HG02973 (cell line): ENCODE measurements around the gene DCUN1D2.
"Not testable (repeated sequence)": the region's sequence is repeated elsewhere in the genome, so short reads cannot be mapped to it uniquely, and the experiment has no call there.

Experiments
- ATAC-seq: cut with Tn5 transposase; IDR thresholded peaks from one replicate; pipeline ENCODE4 v1.9.1; 2021; ENCODE audit warnings: moderate library complexity; ENCODE audit not compliant: unreplicated experiment

DCUN1D2 gene

GRCh38 chr13:113490496-113491417 lies at the start of gene DCUN1D2:
Gene DCUN1D2 (minus strand): TSS chr13:113490711. CDS start chr13:113490669, 42 bp downstream.
- peak; percentile 69 for ATAC-seq

- ATAC-seq = no peak
Observed at GRCh38 chr13:113539822-113540221, 49.3 kb upstream of the DCUN1D2 start.

GRCh38 chr13:113539176-113539575 lies 48.7 kb upstream of the DCUN1D2 start:
- ATAC-seq = no peak

DNA sequence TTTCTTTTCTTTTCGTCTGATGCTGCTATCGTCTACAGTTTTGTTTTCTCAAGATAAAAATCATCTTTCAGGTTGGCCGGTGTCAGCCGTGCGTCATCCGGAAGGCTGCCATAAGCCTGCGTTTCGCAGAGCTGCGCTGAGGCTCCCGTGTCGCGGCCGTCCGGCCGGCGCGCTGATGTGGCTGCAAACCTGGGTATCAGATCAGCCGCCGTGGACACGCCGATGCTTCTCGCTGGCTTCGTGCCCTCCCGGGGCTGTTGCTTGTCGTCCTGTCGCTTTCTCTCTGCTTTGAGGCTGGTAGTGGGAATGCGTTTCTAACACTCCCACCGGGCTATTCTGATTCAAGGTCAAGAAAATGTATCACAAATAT lies 48.2 kb upstream of the DCUN1D2 start:
- ATAC-seq = no peak

DNA sequence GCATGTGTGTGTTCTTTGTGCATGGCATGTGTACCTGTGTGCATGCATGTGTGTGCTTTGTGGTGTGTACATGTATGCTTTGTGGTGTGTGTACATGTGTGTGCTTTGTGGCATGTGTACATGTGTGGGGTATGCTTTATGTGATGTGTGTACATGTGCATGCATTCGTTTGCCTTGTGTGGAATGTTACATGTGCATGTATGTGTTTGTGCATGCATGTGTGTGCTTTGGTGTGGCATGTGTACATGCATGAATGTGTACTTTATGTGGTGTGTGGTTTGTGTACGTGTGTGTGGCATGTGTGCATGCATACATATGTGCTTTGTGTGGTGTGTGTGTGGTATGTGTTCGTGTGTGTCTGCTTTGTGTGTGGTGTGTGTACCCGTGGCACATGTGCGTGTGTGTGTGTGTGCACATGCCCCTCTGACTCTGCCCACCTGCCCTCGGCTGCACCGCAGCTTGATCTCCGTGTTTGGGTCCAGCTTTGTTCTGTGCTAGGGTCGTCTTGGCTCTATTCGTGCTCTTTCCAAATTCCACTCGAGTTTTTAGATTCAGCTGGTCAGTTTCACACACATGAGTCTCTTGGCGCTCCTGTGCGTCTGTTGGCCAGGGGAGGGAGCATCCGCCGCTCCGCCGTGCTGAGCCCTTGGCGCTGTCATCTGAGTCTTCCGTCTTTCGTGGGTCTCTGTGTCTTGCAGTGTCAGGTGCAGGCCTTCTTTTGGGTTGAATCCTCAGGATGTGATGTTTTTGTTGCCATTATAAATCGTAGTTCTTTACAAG lies 47.6 kb upstream of the DCUN1D2 start:
- ATAC-seq = no peak

DNA sequence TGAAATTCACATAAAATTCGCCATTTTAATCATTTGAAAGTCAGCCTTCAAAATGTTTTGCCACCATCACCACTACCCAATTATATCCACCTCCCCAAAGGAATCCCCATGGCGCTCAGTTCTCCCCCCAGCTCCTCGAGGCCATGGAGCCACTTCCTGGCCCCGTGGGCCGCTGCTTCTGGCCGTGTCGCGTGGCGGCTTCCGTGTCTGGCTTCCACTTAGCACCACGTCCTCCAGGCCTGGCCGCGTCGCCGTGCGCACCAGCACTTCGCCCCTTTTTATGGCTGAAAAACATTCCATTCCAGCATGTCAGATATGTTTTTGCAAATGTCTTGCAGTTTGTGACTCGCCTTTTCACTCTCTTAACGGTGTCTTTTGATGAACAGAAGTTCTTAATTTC lies 46.7 kb upstream of the DCUN1D2 start:
- ATAC-seq = no peak

DNA sequence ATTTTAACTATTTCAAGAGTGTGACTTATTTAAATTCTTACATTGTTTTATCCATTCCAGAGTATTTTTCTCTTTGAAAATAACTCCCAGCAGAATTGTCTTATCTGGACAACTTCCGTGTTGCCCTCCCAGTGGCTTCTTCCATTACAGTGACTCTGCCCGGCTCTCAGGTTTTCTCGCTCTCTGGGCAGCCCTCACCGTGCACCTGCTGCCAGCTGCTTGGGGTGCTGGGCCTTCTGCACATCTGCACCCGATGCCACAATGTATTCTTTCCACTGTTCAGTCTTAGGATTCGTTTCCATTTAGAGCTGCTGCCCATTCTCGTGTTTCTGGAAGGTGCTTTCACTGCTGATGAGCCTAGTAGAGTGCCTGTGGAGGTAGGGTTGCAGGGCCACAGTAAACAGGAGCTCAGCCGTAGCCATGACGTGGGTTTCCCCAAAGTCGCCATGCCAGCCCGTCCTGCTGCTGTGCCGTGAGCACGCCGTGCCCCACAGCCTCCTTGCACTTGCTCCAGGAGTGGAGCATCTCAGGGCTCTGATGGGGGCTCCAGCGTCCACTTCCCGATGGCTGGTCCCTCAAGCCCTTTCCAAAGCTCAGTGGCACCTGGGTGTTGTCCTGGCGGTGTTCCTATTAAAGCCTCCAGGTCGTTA lies 46.1 kb upstream of the DCUN1D2 start:
- ATAC-seq = no peak

DNA sequence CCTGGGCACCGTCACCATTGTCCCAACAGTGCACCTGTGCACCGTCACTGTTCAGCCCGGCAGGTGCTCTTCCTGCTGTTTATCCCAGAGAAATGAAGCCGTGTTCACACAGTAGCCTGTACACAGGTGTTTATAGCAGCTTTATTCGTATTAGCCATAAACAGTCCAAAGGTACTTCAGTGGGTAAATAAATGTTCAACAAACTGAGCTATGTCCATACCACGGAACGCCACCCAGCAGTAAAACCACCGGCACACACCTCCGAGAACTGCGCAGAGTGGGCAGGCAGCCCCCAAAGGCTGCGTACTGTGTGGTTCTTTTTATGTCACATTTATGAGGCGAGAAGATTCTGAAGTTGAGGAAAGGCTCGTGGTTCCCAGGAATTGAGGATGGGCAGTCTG lies 44.9 kb upstream of the DCUN1D2 start:
- no peak for ATAC-seq

DNA sequence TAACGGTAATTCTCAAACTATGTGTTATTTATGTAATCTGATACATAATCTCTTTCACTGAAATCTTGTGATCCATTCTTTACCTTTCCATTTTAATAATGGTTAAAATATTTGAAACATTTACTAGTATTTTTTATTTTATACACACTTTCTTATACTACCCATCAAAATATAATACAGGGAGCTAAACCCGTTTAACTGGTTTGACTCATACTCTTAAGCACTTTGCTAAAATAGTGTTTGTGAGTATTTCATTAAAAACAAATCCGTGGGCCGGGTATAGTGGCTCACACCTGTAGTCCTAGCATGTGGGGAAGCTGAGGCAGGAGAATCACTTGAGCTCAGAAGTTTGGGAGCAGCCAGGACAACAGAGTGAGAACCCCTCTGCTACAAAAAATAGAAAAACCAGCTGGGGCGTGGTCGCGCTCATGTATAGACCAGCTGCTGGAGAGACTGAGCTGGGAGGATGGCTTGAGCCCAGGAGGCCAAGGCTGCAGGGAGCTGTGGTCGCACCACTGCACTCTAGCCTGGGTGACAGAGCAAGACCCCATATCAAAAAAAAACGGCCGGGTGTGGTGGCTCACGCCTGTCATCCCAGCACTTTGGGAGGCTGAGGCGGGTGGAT lies 43.8 kb upstream of the DCUN1D2 start:
- no peak for ATAC-seq

- no peak for ATAC-seq
Observed at GRCh38 chr13:113533161-113533840, 42.8 kb upstream of the DCUN1D2 start.

GRCh38 chr13:113532156-113532806 lies 41.8 kb upstream of the DCUN1D2 start:
- ATAC-seq = no peak

DNA sequence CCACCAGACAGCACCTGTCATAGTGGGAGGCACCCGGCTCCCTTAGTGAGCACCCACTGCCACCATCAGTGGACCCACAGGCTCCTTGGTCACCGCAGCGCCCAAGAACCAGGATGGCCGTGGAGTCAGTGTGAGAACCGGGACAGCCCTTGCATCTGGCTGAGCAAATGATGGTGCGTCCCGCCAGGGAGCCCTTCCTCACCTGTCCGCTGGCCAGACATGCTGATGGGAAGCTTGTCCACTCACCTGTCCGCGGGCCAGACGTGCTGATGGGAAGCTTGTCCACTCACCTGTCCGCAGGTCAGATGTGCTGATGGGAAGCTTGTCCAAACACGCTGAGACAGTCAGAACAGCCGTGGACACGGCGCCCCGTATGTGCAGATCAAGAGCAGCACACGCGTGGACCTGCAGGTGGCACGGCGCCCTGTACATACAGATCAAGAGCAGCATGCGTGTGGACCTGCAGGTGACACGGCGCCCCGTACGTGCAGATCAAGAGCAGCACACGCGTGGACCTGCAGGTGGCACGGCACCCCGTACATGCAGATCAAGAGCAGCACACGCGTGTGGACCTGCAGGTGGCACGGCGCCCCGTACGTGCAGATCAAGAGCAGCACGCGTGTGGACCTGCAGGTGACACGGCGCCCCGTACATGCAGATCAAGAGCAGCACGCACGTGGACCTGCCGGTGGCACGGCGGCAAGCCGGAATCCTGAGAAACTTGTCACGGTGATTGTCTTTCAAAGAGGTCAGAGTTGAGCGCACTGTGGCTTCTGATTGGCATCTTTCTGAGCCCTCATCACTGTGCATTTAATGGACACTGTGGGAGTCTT lies 40.7 kb upstream of the DCUN1D2 start:
- ATAC-seq = no peak

GRCh38 chr13:113528813-113529180 lies 38.3 kb upstream of the DCUN1D2 start:
- ATAC-seq = no peak

DNA sequence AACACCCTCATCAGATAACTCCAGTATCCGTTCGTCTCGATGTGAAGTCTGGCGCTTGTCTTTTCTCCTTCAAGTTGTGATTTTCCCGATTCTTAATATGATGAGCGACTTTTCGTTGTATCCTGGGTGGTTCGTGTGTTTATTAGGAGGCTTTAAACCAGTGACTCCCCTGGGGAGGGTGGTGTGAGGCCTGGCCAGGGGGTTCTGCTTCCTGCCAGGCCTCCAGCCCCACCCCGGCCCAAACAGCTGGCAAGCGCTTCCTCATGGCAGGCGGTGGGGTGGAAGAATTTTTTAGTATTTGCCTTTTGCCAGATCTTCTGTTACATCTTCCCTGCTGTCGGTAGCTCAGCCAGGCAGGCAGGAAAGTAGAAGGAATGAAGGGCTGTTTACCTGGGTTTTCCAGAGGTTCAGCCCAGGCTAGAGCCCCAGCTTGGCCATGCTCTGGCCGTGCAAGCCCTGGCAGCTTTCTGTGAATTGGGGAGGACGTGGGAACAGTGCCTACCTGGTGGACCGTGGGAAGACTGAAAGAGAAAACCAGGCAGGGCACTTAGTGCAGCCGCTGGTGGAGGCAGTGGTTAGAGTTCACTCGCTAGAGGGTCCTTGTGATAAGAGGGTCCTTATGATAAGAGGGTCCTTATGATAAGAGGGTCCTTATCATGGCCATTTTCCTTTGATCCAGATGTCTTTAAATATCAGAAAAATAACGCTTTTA lies 37.7 kb upstream of the DCUN1D2 start:
- ATAC-seq = no peak

DNA sequence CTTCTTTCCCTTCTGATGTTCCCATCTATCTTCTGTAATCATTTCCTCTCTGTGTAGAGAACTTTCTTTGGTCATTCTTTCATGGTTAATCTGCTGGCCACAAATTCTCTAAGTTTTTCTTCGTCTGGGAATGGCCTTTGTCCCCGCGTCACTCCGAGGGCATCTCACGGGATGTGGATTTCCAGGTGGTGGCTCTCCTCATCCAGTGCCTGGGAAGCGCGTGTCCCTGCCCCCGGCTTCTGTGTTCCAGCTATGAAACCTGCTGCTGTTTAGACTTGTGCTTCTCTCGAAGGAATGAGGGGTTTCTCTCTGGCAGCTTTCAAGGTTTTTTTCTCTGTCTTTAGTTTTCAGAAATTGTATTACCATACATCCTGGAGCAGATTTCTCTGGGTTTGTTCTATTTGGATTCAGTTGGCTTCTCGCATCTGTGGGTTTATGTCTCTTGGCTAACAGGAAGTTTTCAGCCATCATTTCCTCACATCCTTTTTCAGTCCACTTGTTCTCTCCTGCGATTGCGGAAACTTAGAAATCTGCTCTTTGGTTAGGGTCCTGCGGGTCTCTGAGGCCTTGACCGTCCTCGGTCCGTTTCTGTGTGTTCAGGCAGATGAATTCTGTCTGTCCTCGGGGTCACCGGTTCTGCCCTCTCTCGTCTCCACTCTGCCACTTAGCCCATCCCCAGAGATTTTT lies 36.9 kb upstream of the DCUN1D2 start:
- no peak for ATAC-seq

DNA sequence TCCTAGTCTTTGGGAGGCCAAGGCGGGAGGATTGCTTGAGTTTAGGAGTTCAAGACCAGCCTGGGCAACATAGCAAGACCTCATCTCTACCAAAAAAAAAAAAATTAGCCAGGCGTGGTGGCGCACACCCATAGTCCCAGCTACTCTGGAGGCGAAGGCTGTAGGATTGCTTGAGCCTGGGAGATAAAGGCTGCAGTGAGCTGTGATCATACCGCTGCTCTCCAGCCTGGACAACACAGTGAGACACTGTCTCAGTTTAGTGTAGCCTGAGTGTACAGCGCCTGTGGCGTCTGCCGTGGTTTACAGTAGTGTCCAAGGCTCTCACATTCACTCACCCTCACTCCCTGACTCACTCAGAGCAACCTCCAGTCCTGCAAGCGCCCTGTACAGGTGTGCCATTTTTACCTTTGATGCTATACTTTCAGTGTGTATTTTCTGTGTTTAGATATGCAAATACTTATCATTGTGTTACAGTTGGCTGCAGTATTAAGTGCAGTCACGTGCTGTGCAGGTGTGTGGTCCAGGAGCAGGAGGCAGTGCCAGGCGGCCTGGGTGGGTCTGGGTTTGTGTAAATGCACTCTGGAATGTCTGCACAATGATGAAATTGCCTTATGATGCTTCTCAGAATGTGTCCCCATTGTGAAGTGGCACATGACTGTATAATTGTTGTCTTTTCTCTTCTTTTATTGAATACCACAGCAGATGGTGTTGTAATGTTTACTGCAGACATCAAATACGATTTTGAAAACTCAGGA lies 36.1 kb upstream of the DCUN1D2 start:
- ATAC-seq = no peak

GRCh38 chr13:113522438-113522837 lies 31.9 kb upstream of the DCUN1D2 start:
- ATAC-seq = not testable (repeated sequence)
